Activated CD8-positive, alpha-beta memory T cell treated with anti-CD3 and anti-CD28 coated beads for 36 hours (primary cell): ENCODE measurements around the gene KLK14. TPM values are rescaled to one million over a fixed set of nuclear protein-coding genes. Genes with fewer than 3 reads are reported as not detected.

ENCODE experiments used
- CTCF ChIA-PET: fragments of 350-600 bp; sonication (Branson Sonifier 250); formaldehyde crosslinking; loops from one replicate; lab custom pipeline; 2021; ENCODE audit warnings: antibody characterized with exemption; lab: Charles Lee
- POLR2A ChIA-PET: fragments of 350-600 bp; sonication (Branson Sonifier 250); formaldehyde crosslinking; loops from one replicate; lab custom pipeline; 2021; ENCODE audit warnings: antibody characterized with exemption; lab: Charles Lee
- total RNA-seq, 2 experiments: library from RNA; stranded (reverse); gene quantifications; one replicate each; pipeline ENCODE4 v1.2.3, GENCODE V29; 2021

KLK14 gene
- under 1 TPM; 0.21 to 0.57 TPM for total RNA-seq

- CTCF ChIA-PET: no interaction called here
- POLR2A ChIA-PET: no interaction called here
Observed at GRCh38 chr19:51082611-51083010, at the start of gene KLK14. TSS of gene KLK14 (minus strand) at chr19:51082887. CDS start at chr19:51082614, 273 bp downstream.

- CTCF ChIA-PET: no interaction called here
- POLR2A ChIA-PET: no interaction called here
Observed at GRCh38 chr19:51131780-51132680, 49.3 kb upstream of the KLK14 start.

- POLR2A ChIA-PET: no interaction called here
- CTCF ChIA-PET: interaction anchor here (1.9 kb wide), 1 partner anchor 29 kb away, joined by 9 read pairs; no protein-coding TSS in a partner anchor
Observed at GRCh38 chr19:51129716-51130115, 47.0 kb upstream of the KLK14 start.

- CTCF ChIA-PET: no interaction called here
- POLR2A ChIA-PET: no interaction called here
Observed at GRCh38 chr19:51128227-51128626, 45.5 kb upstream of the KLK14 start.

- CTCF ChIA-PET: no interaction called here
- POLR2A ChIA-PET: no interaction called here
Observed at GRCh38 chr19:51127755-51128154, 45.1 kb upstream of the KLK14 start.

- CTCF ChIA-PET: no interaction called here
- POLR2A ChIA-PET: no interaction called here
Observed at GRCh38 chr19:51127032-51127431, 44.3 kb upstream of the KLK14 start.

- ChIA-PET CTCF (interaction anchor here (0.5 kb wide), 1 partner anchor 128 kb away, joined by 3 read pairs; no protein-coding TSS in a partner anchor), POLR2A (no interaction called here)
Observed at GRCh38 chr19:51125421-51126075, 42.9 kb upstream of the KLK14 start.

GRCh38 chr19:51124729-51125128 is 42.0 kb upstream of the KLK14 start, which contains the start of gene SIGLEC9:
TSS of gene SIGLEC9 (plus strand) at chr19:51124906. CDS start at chr19:51124975, 69 bp downstream.
- ChIA-PET POLR2A (no interaction called here), CTCF (no interaction called here)

GRCh38 chr19:51124216-51124615 is 41.5 kb upstream of the KLK14 start:
- ChIA-PET POLR2A (no interaction called here), CTCF (no interaction called here)

- POLR2A ChIA-PET: no interaction called here
Observed at GRCh38 chr19:51123802-51124201, 41.1 kb upstream of the KLK14 start.

GRCh38 chr19:51123381-51123800 is 40.7 kb upstream of the KLK14 start:
- ChIA-PET CTCF (no interaction called here), POLR2A (no interaction called here)

More at GRCh38 chr19:51123802-51124201, 41.1 kb upstream of the KLK14 start:
- CTCF ChIA-PET: no interaction called here

GRCh38 chr19:51122112-51122981 is 39.7 kb upstream of the KLK14 start:
- CTCF ChIA-PET: no interaction called here
- POLR2A ChIA-PET: interaction anchor here (0.5 kb wide), 1 partner anchor 1314 kb away, joined by 3 read pairs; no protein-coding TSS in a partner anchor

- CTCF ChIA-PET: no interaction called here
- POLR2A ChIA-PET: no interaction called here
Observed at GRCh38 chr19:51121257-51121656, 38.6 kb upstream of the KLK14 start.

GRCh38 chr19:51120160-51120559 is 37.5 kb upstream of the KLK14 start:
- CTCF ChIA-PET: interaction anchor here (0.7 to 2.0 kb wide), 2 partner anchors 10 to 108 kb away, joined by 5 to 8 read pairs; no protein-coding TSS in a partner anchor
- POLR2A ChIA-PET: no interaction called here

GRCh38 chr19:51119611-51120010 is 36.9 kb upstream of the KLK14 start:
- CTCF ChIA-PET: interaction anchor here (2.0 kb wide), 1 partner anchor 9 kb away, joined by 8 read pairs; no protein-coding TSS in a partner anchor
- POLR2A ChIA-PET: no interaction called here

- CTCF ChIA-PET: interaction anchor here (2.0 kb wide), 1 partner anchor 9 kb away, joined by 8 read pairs; no protein-coding TSS in a partner anchor
- POLR2A ChIA-PET: no interaction called here
Observed at GRCh38 chr19:51119101-51119500, 36.4 kb upstream of the KLK14 start.

GRCh38 chr19:51116736-51117286 is 34.1 kb upstream of the KLK14 start:
- POLR2A ChIA-PET: no interaction called here
- CTCF ChIA-PET: no interaction called here

GRCh38 chr19:51114087-51114729 is 31.5 kb upstream of the KLK14 start:
- ChIA-PET POLR2A (no interaction called here), CTCF (interaction anchor here (1.1 kb wide), 1 partner anchor 14 kb away, joined by 3 read pairs; no protein-coding TSS in a partner anchor)
